ENCODE results near the gene NELL1. TPM values are rescaled to one million over a fixed set of nuclear protein-coding genes. Genes with fewer than 3 reads are reported as not detected.

NELL1 gene
- total RNA-seq, 6 experiments from 2014 or later: not detected

GRCh38 chr11:20661850-20662249, 7.5 kb upstream of the NELL1 start:
- no peaks in the 10 kb centered on the region for H3K36me3 Mint-ChIP-seq (ENCODE audit: low read depth)
- DNase-seq: no peak
- no peak overlapping the region for H3K4me3 Mint-ChIP-seq
- no peaks in the 10 kb centered on the region for H3K27me3 Mint-ChIP-seq (ENCODE audit: insufficient read depth)
- H3K9me3 Mint-ChIP-seq: no peaks in the 10 kb centered on the region
- no peak overlapping the region for H3K27ac Mint-ChIP-seq
- H3K4me1 Mint-ChIP-seq (ENCODE audit: low read depth): no peaks in the 10 kb centered on the region
- no peak for TF ChIP-seq CTCF (IDR thresholded peaks at IDR 0.05)

- TF ChIP-seq CTCF (IDR thresholded peaks at IDR 0.05): no peak
- no peak for DNase-seq
- Mint-ChIP-seq H3K9me3 (no peaks in the 10 kb centered on the region), H3K27me3 (ENCODE audit: insufficient read depth) (peaks cover 25% of the 10 kb centered on the region), H3K36me3 (ENCODE audit: low read depth) (no peaks in the 10 kb centered on the region), H3K27ac (no peak overlapping the region), H3K4me1 (ENCODE audit: low read depth) (no peaks in the 10 kb centered on the region), H3K4me3 (no peak overlapping the region)
Measured at GRCh38 chr11:20668131-20668809, 1.1 kb upstream of the NELL1 start.

GRCh38 chr11:20669820-20670684, 666 bp downstream of the NELL1 start:
- TF ChIP-seq CTCF (IDR thresholded peaks at IDR 0.05): no peak
- Mint-ChIP-seq H3K4me1 (ENCODE audit: low read depth) (no peaks in the 10 kb centered on the region), H3K36me3 (ENCODE audit: low read depth) (no peaks in the 10 kb centered on the region), H3K27ac (no peak overlapping the region), H3K27me3 (ENCODE audit: insufficient read depth) (peaks cover 26% of the 10 kb centered on the region), H3K4me3 (no peak overlapping the region), H3K9me3 (no peaks in the 10 kb centered on the region)
- DNase-seq: no peak

DNA sequence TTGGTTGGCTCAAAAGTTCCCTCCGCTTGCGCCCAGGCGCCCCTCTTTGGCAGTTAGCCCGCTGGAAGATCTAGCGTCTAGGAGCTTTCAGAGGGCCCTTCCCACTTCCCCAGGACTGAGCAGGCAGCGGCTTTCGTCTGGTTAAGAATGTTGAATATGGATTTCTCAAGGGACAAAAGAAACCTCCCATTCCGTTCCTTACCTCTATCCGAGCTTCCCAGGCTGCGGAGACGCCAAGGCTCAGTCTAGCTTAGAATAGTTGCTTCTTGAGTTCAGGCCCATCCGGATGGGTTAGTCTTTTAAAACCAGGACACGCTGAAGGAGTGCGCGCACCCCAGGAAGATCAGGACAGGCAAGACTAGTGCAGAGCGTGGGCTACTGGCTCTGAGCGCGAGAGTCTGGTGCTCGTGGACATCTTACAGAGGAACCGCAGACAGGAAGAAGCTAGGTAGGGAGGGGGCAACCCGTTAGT, 1.6 kb downstream of the NELL1 start:
- no peak for TF ChIP-seq CTCF (IDR thresholded peaks at IDR 0.05)
- H3K27me3 Mint-ChIP-seq (ENCODE audit: insufficient read depth): peaks cover 28% of the 10 kb centered on the region
- DNase-seq: no peak
- no peak overlapping the region for H3K4me3 Mint-ChIP-seq
- no peaks in the 10 kb centered on the region for H3K4me1 Mint-ChIP-seq (ENCODE audit: low read depth)
- H3K36me3 Mint-ChIP-seq (ENCODE audit: low read depth): no peaks in the 10 kb centered on the region
- no peak overlapping the region for H3K27ac Mint-ChIP-seq
- no peaks in the 10 kb centered on the region for H3K9me3 Mint-ChIP-seq

GRCh38 chr11:20671856-20672546, 2.6 kb downstream of the NELL1 start:
- peak; percentile 2 for DNase-seq
- peaks cover 28% of the 10 kb centered on the region for H3K27me3 Mint-ChIP-seq (ENCODE audit: insufficient read depth)
- H3K36me3 Mint-ChIP-seq (ENCODE audit: low read depth): no peaks in the 10 kb centered on the region
- no peak; the same call in 1 of the 2 replicates for TF ChIP-seq CTCF (IDR thresholded peaks at IDR 0.05)
- no peak overlapping the region for H3K27ac Mint-ChIP-seq
- no peaks in the 10 kb centered on the region for H3K9me3 Mint-ChIP-seq
- H3K4me1 Mint-ChIP-seq (ENCODE audit: low read depth): no peaks in the 10 kb centered on the region
- H3K4me3 Mint-ChIP-seq: no peak overlapping the region
